Mesendoderm (in vitro differentiated cells): ENCODE measurements around the gene PRDX3. TPM values are rescaled to one million over a fixed set of nuclear protein-coding genes. Genes with fewer than 3 reads are reported as not detected.
A peak's percentile ranks its signal among the peaks of the same experiment; 100 is the strongest.

Experiments
- DNase-seq: peaks from one replicate; pipeline ENCODE4 v3.0.0; 2013
- H2AK5ac ChIP-seq: 2 replicates; pipeline ENCODE4 v1.6.1; 2013; ENCODE audit warnings: low read length, inconsistent platforms
- H2BK120ac ChIP-seq: 2 replicates; pipeline ENCODE4 v1.6.1; 2013; ENCODE audit warnings: low read depth, mild to moderate bottlenecking, low read length, moderate library complexity, mixed read lengths
- H2BK15ac ChIP-seq: replicated peaks from 2 replicates; pipeline ENCODE4 v1.6.1; 2013; ENCODE audit warnings: low read depth, mild to moderate bottlenecking, moderate library complexity
- H2BK5ac ChIP-seq: 2 replicates; pipeline ENCODE4 v1.6.1; 2013; ENCODE audit warnings: low read length, inconsistent platforms
- H3K18ac ChIP-seq: 2 replicates; pipeline ENCODE4 v1.6.1; 2013; ENCODE audit warnings: mild to moderate bottlenecking, low read length, mixed read lengths
- H3K23ac ChIP-seq: one replicate; pipeline ENCODE4 v1.6.1; 2013; ENCODE audit warnings: low read length
- H3K27ac ChIP-seq: 2 replicates; pipeline ENCODE4 v1.5.1; 2013; ENCODE audit warnings: low read depth, mild to moderate bottlenecking, inconsistent platforms, low read length, moderate library complexity
- H3K27me3 ChIP-seq: 2 replicates; pipeline ENCODE4 v1.6.1; 2013; ENCODE audit warnings: low read length, control low read depth, mild to moderate bottlenecking, inconsistent platforms; ENCODE audit not compliant: insufficient read depth, poor library complexity
- H3K36me3 ChIP-seq: 2 replicates; pipeline ENCODE4 v1.6.1; 2013; ENCODE audit warnings: low read length, inconsistent platforms; ENCODE audit not compliant: control insufficient read depth, insufficient read depth
- H3K4ac ChIP-seq: one replicate; pipeline ENCODE4 v1.6.1; 2013; ENCODE audit warnings: low read depth, mild to moderate bottlenecking, low read length, moderate library complexity
- H3K4me1 ChIP-seq: 2 replicates; pipeline ENCODE4 v1.6.1; 2013; ENCODE audit warnings: low read depth, low read length, inconsistent platforms; ENCODE audit not compliant: control insufficient read depth
- H3K4me2 ChIP-seq: 2 replicates; pipeline ENCODE4 v1.6.1; 2013; ENCODE audit warnings: low read length
- H3K4me3 ChIP-seq: 2 replicates; pipeline ENCODE4 v1.5.1; 2013; ENCODE audit warnings: mild to moderate bottlenecking, low read length
- H3K56ac ChIP-seq: one replicate; pipeline ENCODE4 v1.6.1; 2013; ENCODE audit warnings: low read length
- H3K79me1 ChIP-seq: 2 replicates; pipeline ENCODE4 v1.6.1; 2013; ENCODE audit warnings: low read length, inconsistent platforms
- H3K79me2 ChIP-seq: 2 replicates; pipeline ENCODE4 v1.6.1; 2013; ENCODE audit warnings: mild to moderate bottlenecking, low read length; ENCODE audit not compliant: control insufficient read depth, insufficient read depth
- H3K9ac ChIP-seq: 2 replicates; pipeline ENCODE4 v1.6.1; 2013; ENCODE audit warnings: low read length, inconsistent platforms
- H4K5ac ChIP-seq: one replicate; pipeline ENCODE4 v1.6.1; 2013; ENCODE audit warnings: low read length
- H4K8ac ChIP-seq: one replicate; pipeline ENCODE4 v1.6.1; 2013; ENCODE audit warnings: low read depth, mild to moderate bottlenecking, control low read depth, low read length, moderate library complexity
- WGBS: extraction: QIAGEN DNeasy Blood & Tissue Kit; methylation state at CpG from one replicate; pipeline ENCODE4 v1.1.7; 2013; ENCODE audit warnings: low lambda C conversion rate, missing lambda C conversion rate; ENCODE audit not compliant: insufficient coverage; ENCODE audit errors: extremely low coverage; 5-methylcytosine and 5-hydroxymethylcytosine counted together
- polyA plus RNA-seq, 2 experiments: library from polyadenylated mRNA; stranded (reverse); fragments of 200-250 nt; gene quantifications; one replicate each; pipeline ENCODE4 v1.2.3, GENCODE V29; 2013

Gene PRDX3
- polyA plus RNA-seq (2013, experiment 1 of 2), result 163 TPM
- polyA plus RNA-seq (2013, experiment 2 of 2), result 181 TPM

- Histone ChIP-seq H3K27me3 (no peaks in the 10 kb centered on the region), H3K56ac (peak within 1 kb of the TSS; percentile 97), H3K4ac (peak within 1 kb of the TSS; percentile 71), H3K18ac (peak within 1 kb of the TSS; percentile 89), H3K79me2 (peaks cover 28% of the 10 kb centered on the region), H3K4me1 (no peaks in the 10 kb centered on the region), H4K8ac (no peak within 1 kb of the TSS), H3K36me3 (peaks cover 1% of the 10 kb centered on the region), H3K27ac (peak within 1 kb of the TSS; percentile 95), H2AK5ac (peak within 1 kb of the TSS; percentile 93), H2BK5ac (peak within 1 kb of the TSS; percentile 94), H3K23ac (peak within 1 kb of the TSS; percentile 66), H2BK120ac (no peak within 1 kb of the TSS), H2BK15ac (peak within 1 kb of the TSS; percentile 66), H3K4me3 (peak within 1 kb of the TSS; percentile 99), H3K4me2 (peak within 1 kb of the TSS; percentile 100), H3K9ac (peak within 1 kb of the TSS; percentile 100), H3K79me1 (peaks cover 16% of the 10 kb centered on the region), H4K5ac (peak within 1 kb of the TSS; percentile 98)
- no CpG with 5 or more reads among the region's 45 CpGs for WGBS
- peak; percentile 97 for DNase-seq
These were observed at the start of gene PRDX3 for GRCh38 chr10:119178372-119179119. PRDX3 (minus strand) TSS chr10:119178812; CDS start chr10:119178790, 22 bp downstream.

- Histone ChIP-seq H2BK15ac (no peak overlapping the region), H3K36me3 (no peaks in the 10 kb centered on the region), H2AK5ac (no peak overlapping the region), H3K4ac (no peak overlapping the region), H4K5ac (no peak overlapping the region), H3K56ac (no peak overlapping the region), H3K27ac (no peak overlapping the region), H3K79me1 (no peaks in the 10 kb centered on the region), H3K4me2 (no peak overlapping the region), H3K4me3 (no peak overlapping the region), H2BK5ac (no peak overlapping the region), H3K18ac (no peak overlapping the region), H3K27me3 (no peaks in the 10 kb centered on the region), H2BK120ac (no peak overlapping the region), H3K4me1 (no peaks in the 10 kb centered on the region), H3K79me2 (no peaks in the 10 kb centered on the region), H3K23ac (no peak overlapping the region), H3K9ac (no peak overlapping the region), H4K8ac (no peak overlapping the region)
- WGBS, result no CpG with 5 or more reads among the region's 6 CpGs
- no peak for DNase-seq
These were observed 49.2 kb upstream of the PRDX3 start for GRCh38 chr10:119227825-119228224.

- no peak overlapping the region for H4K8ac ChIP-seq
These were observed 46.6 kb upstream of the PRDX3 start for GRCh38 chr10:119225083-119225658.

GRCh38 chr10:119222966-119223386, 44.4 kb upstream of the PRDX3 start:
- no peak overlapping the region for H2BK120ac ChIP-seq
- no peaks in the 10 kb centered on the region for H3K36me3 ChIP-seq
- no CpG with 5 or more reads among the region's 9 CpGs for WGBS
- H3K23ac ChIP-seq, result no peak overlapping the region
- no peaks in the 10 kb centered on the region for H3K79me2 ChIP-seq
- H3K4ac ChIP-seq, result no peak overlapping the region
- no peaks in the 10 kb centered on the region for H3K79me1 ChIP-seq
- no peak overlapping the region for H2BK15ac ChIP-seq
- no peak overlapping the region for H4K8ac ChIP-seq
- H3K56ac ChIP-seq, result no peak overlapping the region
- no peak for DNase-seq
- H3K4me2 ChIP-seq, result no peak overlapping the region
- H3K18ac ChIP-seq, result no peak overlapping the region
- no peak overlapping the region for H2AK5ac ChIP-seq
- H3K27ac ChIP-seq, result no peak overlapping the region
- no peak overlapping the region for H3K4me3 ChIP-seq
- no peak overlapping the region for H2BK5ac ChIP-seq
- H3K9ac ChIP-seq, result no peak overlapping the region
- peaks cover 8% of the 10 kb centered on the region for H3K4me1 ChIP-seq
- H3K27me3 ChIP-seq, result no peaks in the 10 kb centered on the region
- no peak overlapping the region for H4K5ac ChIP-seq

More at GRCh38 chr10:119225083-119225658, 46.6 kb upstream of the PRDX3 start:
- peaks cover 2% of the 10 kb centered on the region for H3K4me1 ChIP-seq
- no peak overlapping the region for H2AK5ac ChIP-seq
- H3K18ac ChIP-seq, result no peak overlapping the region
- no peaks in the 10 kb centered on the region for H3K79me2 ChIP-seq
- no peaks in the 10 kb centered on the region for H3K36me3 ChIP-seq
- no peak overlapping the region for H3K23ac ChIP-seq
- no peaks in the 10 kb centered on the region for H3K27me3 ChIP-seq
- no peak overlapping the region for H4K5ac ChIP-seq
- DNase-seq, result no peak
- no peak overlapping the region for H3K4ac ChIP-seq
- H3K27ac ChIP-seq, result no peak overlapping the region
- H2BK120ac ChIP-seq, result no peak overlapping the region
- no peaks in the 10 kb centered on the region for H3K79me1 ChIP-seq
- no CpG with 5 or more reads among the region's 4 CpGs for WGBS
- H2BK15ac ChIP-seq, result no peak overlapping the region
- no peak overlapping the region for H3K4me2 ChIP-seq
- H3K56ac ChIP-seq, result no peak overlapping the region
- no peak overlapping the region for H3K9ac ChIP-seq
- H2BK5ac ChIP-seq, result no peak overlapping the region
- no peak overlapping the region for H3K4me3 ChIP-seq

- Histone ChIP-seq H2BK120ac (no peak overlapping the region), H3K23ac (no peak overlapping the region), H4K5ac (no peak overlapping the region), H3K27me3 (no peaks in the 10 kb centered on the region), H3K79me1 (no peaks in the 10 kb centered on the region), H3K4ac (no peak overlapping the region), H3K79me2 (no peaks in the 10 kb centered on the region), H3K18ac (no peak overlapping the region), H2BK5ac (no peak overlapping the region), H3K36me3 (no peaks in the 10 kb centered on the region), H3K9ac (no peak overlapping the region), H2BK15ac (no peak overlapping the region), H3K56ac (no peak overlapping the region), H3K27ac (no peak overlapping the region), H3K4me3 (no peak overlapping the region), H2AK5ac (no peak overlapping the region), H3K4me1 (peaks cover 9% of the 10 kb centered on the region), H3K4me2 (no peak overlapping the region), H4K8ac (no peak overlapping the region)
- no peak for DNase-seq
- WGBS, result no CpG with 5 or more reads among the region's 9 CpGs
These were observed 43.9 kb upstream of the PRDX3 start for GRCh38 chr10:119222537-119222936.
